Heart right ventricle (tissue), 16 donors: ENCODE data around the gene UTP3. TPM values are rescaled to one million over a fixed set of nuclear protein-coding genes. Genes with fewer than 3 reads are reported as not detected.
A peak's percentile ranks its signal among the peaks of the same experiment; 100 is the strongest.
"Not testable (repeated sequence)": the region's sequence is repeated elsewhere in the genome, so short reads cannot be mapped to it uniquely, and the experiment has no call there.

Source experiments
- ATAC-seq, 8 donors: fragments of 200-7000 bp; cut with Tn5 transposase; one replicate each; pipeline ENCODE4 v1.9.1; 2020; ENCODE audit warnings: mild to moderate bottlenecking in 8 of 8, moderate library complexity in 8 of 8, moderate number of reproducible peaks in 1 of 8
- DNase-seq, 2 donors: peaks; one replicate each; pipeline ENCODE4 v3.0.0-alpha.2; 2020
- H3K27ac ChIP-seq, 10 donors: fragments of 200-600 bp; sonication (generic) in 2 of 10; one replicate each; pipeline versions ENCODE4 v1.5.0 to v1.8.0; 2020 to 2022; ENCODE audit warnings: mild to moderate bottlenecking in 3 of 10
- H3K27me3 ChIP-seq, 7 donors: fragments of 200-600 bp; one replicate each; pipeline ENCODE4 v1.8.0; 2021 to 2022; ENCODE audit warnings: mild to moderate bottlenecking in 2 of 7
- H3K36me3 ChIP-seq, 9 donors: fragments of 200-600 bp; sonication (generic) in 1 of 9; one replicate each; pipeline versions ENCODE4 v1.5.0 to v1.8.0; 2020 to 2022; ENCODE audit warnings: mild to moderate bottlenecking in 2 of 9
- H3K4me1 ChIP-seq, 9 donors: fragments of 200-600 bp; sonication (generic) in 1 of 9; one replicate each; pipeline versions ENCODE4 v1.5.0 to v1.8.0; 2020 to 2022; ENCODE audit warnings: mild to moderate bottlenecking in 4 of 9
- H3K4me3 ChIP-seq, 10 donors: fragments of 200-600 bp; sonication (generic) in 2 of 10; one replicate each; pipeline versions ENCODE4 v1.5.0 to v1.8.0; 2020 to 2022; ENCODE audit warnings: mild to moderate bottlenecking in 7 of 10, moderate library complexity in 2 of 10
- H3K9me3 ChIP-seq, 11 donors: fragments of 200-600 bp in 10 of 11; sonication (generic) in 2 of 11; one replicate each; pipeline versions ENCODE4 v1.5.0 to v1.8.0; 2013 to 2022; ENCODE audit warnings: mild to moderate bottlenecking in 2 of 11, control low read depth in 1 of 11, moderate library complexity in 1 of 11
- WGBS, 2 donors: extraction: QIAGEN DNeasy Blood & Tissue Kit; methylation state at CpG; one replicate each; pipeline ENCODE4 v1.1.7; 2013; ENCODE audit warnings: inconsistent platforms in 1 of 2; 5-methylcytosine and 5-hydroxymethylcytosine counted together
- intact Hi-C, 10 donors: fragments of 100-400 bp; cut with DNase I; formaldehyde crosslinking; loops; one replicate each; pipeline versions ENCODE4 v1.11.1 to v1.14.2; 2022
- polyA plus RNA-seq, 2 donors: library from polyadenylated mRNA; stranded (reverse); fragments of 200-250 nt; gene quantifications; one replicate each; pipeline ENCODE4 v1.2.3, GENCODE V29; 2013
- total RNA-seq, 10 donors: library from RNA; stranded (reverse); fragmentation: NEBNext Ultra II Directional in 3 of 10; extraction: Animal tissue kit (Norgen Biotek cat#: 25700) in 3 of 10; gene quantifications; one replicate each; pipeline versions ENCODE4 v1.2.1 to v1.2.4, GENCODE V29; 2021 to 2023
- TF ChIP-seq, protein P1 (sequence below), 9 donors: fragments of 200-600 bp; sonication (generic) in 2 of 9; IDR thresholded peaks; one replicate each; pipeline versions ENCODE4 v1.5.0 to v1.8.0; 2021 to 2022; ENCODE audit warnings: antibody characterized with exemption in 9 of 9, mild to moderate bottlenecking in 5 of 9, moderate library complexity in 1 of 9
- donor health status: Arrhythmogenic right ventricular cardiomyopathy.
- donor health status: ischemic (EF 13 %, LVEDD 7.1; RV severe dilation, severe dysfunction).
- donor health status: healthy with polysubstance abuse.
- donor health status: DM: no; HTN: yes; CAD: no.
- donor health status: DM: no; HTN: no; CAD: no.
- donor health status: ischemic (EF 25% LVEDD 6.9; RV normal size, moderate dysfunction).
- donor health status: ischemic (EF 25% LVEDD 5.7; RV mildly dilated, moderate dysfunction).
- donor health status: healthy.
- donor health status: DM: yes; HTN: yes; CAD: no.
- donor health status: Ischemic cardiomyopathy.
- donor health status: ischemic (EF 35%, LVEDD 5.7; RV mildly dilated, moderate dysfunction).
- donor health status: nonischemic (EF 11% LVEDD 7.7; RV severe dilation, severe dysfunction).
- donor health status: DM: yes; HTN: yes; CAD: no.
- donor health status: PGD.
- donor health status: ischemic (EF 29% LVEDD 5.4; RV normal size, mild dysfunction).
- donor health status: nonischemic (EF 23%, LVEDD 6.1; RV moderate dilation, normal function).

Gene UTP3
- total and polyA plus RNA-seq, 12 donors = 12.9 to 20.4 (median 17.4) TPM

DNA sequence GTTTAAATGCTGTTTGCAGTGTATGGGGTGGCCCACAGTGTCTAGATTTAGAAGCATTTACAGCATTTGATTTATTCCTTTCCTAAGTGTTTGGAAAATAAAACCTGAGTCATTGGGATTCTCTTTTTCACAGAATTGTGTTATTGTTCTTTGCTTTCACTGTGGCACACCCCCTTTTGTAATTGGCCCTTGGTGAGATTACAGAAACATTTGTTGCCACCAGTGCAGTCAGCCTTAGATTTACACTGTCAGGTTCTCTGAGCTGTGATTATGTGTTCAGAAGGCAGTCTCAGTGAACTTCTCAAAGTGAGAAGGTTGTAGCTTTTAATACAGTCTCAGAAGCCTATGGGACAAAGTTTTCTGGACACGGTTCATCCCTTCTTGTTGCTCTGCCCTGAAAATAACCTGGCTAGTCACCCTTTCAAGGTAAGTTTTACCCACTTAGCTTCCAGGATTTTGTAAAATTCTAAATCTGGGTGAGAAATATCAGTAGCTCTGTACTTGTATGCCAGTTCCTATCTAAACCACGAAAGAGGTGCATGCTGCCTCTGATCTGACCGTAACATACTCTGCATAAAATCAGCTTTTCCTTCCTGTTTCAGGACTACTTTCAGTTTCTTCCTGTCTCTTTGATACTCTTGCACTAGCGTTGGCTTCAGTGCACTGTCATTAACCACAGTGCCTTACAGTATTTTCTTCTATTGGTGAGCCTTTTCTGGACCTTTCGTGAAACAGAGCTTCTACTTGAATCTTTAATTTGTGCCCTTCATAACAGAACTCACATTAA, 46.0 kb downstream of the UTP3 start:
- Histone ChIP-seq H3K4me3 (peak overlapping the region in 9 of 10 donors; percentile 9 to 52 (median 44)), H3K9me3 (no peaks in the 10 kb centered on the region), H3K27me3 (no peaks in the 10 kb centered on the region), H3K4me1 (peaks cover 3 to 51% (median 24%) of the 10 kb centered on the region in 9 donors), H3K27ac (peak overlapping the region; percentile 13 to 88 (median 67)), H3K36me3 (peaks cover 0 to 18% (median 0%) of the 10 kb centered on the region in 9 donors)
- 1 to 3% methylated on average over 5 of the region's 5 CpGs for WGBS, 2 donors
- intact Hi-C loops = no loop called here
- ATAC-seq (peak; percentile 68 to 90 (median 83)), DNase-seq (no peak)
- TF ChIP-seq, protein P1, sequence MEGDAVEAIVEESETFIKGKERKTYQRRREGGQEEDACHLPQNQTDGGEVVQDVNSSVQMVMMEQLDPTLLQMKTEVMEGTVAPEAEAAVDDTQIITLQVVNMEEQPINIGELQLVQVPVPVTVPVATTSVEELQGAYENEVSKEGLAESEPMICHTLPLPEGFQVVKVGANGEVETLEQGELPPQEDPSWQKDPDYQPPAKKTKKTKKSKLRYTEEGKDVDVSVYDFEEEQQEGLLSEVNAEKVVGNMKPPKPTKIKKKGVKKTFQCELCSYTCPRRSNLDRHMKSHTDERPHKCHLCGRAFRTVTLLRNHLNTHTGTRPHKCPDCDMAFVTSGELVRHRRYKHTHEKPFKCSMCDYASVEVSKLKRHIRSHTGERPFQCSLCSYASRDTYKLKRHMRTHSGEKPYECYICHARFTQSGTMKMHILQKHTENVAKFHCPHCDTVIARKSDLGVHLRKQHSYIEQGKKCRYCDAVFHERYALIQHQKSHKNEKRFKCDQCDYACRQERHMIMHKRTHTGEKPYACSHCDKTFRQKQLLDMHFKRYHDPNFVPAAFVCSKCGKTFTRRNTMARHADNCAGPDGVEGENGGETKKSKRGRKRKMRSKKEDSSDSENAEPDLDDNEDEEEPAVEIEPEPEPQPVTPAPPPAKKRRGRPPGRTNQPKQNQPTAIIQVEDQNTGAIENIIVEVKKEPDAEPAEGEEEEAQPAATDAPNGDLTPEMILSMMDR (IDR thresholded peaks at IDR 0.05) = no peak

DNA sequence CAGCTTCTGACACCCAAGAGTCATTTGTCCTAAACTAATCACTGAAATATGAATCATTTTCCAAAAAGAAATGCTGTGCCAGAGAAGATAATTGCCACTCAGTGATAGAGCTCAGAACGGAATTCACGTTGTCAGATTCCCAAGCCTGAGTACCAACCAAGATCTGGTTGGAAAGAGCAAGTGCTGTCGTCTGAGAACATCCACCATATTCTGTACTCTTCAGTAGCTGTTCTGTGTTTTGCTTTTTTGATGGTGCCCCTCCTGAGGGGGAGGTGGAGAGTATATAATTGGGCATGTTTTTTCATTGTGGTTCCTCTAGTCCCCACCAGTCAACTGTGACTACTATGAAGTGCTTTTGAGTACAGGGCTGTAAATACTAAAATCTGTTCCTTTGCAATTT, 46.6 kb downstream of the UTP3 start:
- WGBS, 2 donors = 4 to 10% methylated on average over 3 of the region's 3 CpGs
- H3K27ac ChIP-seq = peak overlapping the region in 9 of 10 donors; percentile 58 to 88 (median 67)
- H3K9me3 ChIP-seq = no peaks in the 10 kb centered on the region
- peaks cover 0 to 12% (median 0%) of the 10 kb centered on the region in 9 donors for H3K36me3 ChIP-seq
- TF ChIP-seq, protein P1 (IDR thresholded peaks at IDR 0.05) = no peak
- intact Hi-C loops = no loop called here
- no peaks in the 10 kb centered on the region for H3K27me3 ChIP-seq
- DNase-seq = no peak
- H3K4me1 ChIP-seq = peaks cover 3 to 54% (median 24%) of the 10 kb centered on the region in 9 donors
- ATAC-seq = peak in 7 of 8 donors; percentile 18 to 61 (median 23)
- peak overlapping the region in 9 of 10 donors; percentile 9 to 52 (median 44) for H3K4me3 ChIP-seq

DNA sequence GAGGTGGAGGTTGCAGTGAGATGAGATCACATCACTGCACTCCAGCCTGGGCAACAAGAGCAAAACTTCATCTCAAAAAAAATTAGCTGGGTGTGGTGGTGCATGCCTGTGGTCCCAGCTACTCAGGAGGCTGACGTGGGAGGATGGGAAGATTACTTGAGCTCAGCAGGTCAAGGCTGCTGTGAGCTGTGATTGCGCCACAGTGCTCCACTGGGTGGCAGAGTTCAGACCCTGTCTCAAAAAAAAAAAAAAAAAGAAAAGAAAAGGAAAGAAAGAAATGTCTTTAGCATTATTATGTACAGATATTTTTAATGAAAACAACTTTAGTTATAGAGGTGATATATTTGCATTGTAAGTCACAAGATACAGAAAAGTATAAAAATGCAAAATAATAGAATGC, 47.6 kb downstream of the UTP3 start:
- H3K36me3 ChIP-seq, H3K27me3 ChIP-seq, intact Hi-C loops, H3K9me3 ChIP-seq, H3K4me3 ChIP-seq: not testable (repeated sequence)
- peaks cover 3 to 59% (median 31%) of the 10 kb centered on the region in 9 donors for H3K4me1 ChIP-seq
- WGBS, 2 donors = 69 to 83% methylated on average over 2 of the region's 2 CpGs
- TF ChIP-seq, protein P1 (IDR thresholded peaks at IDR 0.05) = peak in 7 of 9 donors; percentile 15 to 46 (median 30)
- peak overlapping the region in 2 of 10 donors; percentile 71 to 88 for H3K27ac ChIP-seq
- ATAC-seq = peak in 4 of 8 donors; percentile 40 to 63 (median 51)
- peak in 1 of 2 donors; percentile 32 for DNase-seq

DNA sequence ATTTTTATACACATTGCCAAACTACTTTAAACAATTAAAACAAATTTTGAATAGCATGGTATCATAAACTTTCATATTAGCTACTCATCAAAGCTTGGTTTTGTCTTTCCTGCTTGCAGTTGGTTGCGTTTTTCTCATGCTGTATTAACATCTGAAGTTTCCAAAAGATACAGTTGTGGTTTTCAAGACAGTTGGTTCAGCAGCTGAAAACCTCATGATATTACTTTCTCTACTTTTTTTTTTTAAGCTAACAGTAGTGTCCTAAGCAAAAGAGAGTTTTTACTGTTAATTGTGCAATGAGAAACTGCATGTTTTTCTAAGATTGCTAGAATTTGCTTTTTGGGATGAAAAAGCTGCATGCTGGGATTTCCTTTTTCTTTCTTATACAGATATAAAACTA, 48.7 kb downstream of the UTP3 start:
- DNase-seq = no peak
- no peaks in the 10 kb centered on the region for H3K9me3 ChIP-seq
- TF ChIP-seq, protein P1 (IDR thresholded peaks at IDR 0.05) = no peak
- peaks cover 3 to 68% (median 40%) of the 10 kb centered on the region in 9 donors for H3K4me1 ChIP-seq
- peaks cover 0 to 5% (median 0%) of the 10 kb centered on the region in 9 donors for H3K36me3 ChIP-seq
- H3K27me3 ChIP-seq = no peaks in the 10 kb centered on the region
- H3K4me3 ChIP-seq = no peak overlapping the region
- ATAC-seq = no peak
- peak overlapping the region in 1 of 10 donors; percentile 24 for H3K27ac ChIP-seq
- intact Hi-C loops = no loop called here
- 84 to 86% methylated on average over 1 of the region's 1 CpG for WGBS, 2 donors
